DND-41 (cell line): ENCODE data around the gene L3MBTL2.

Source experiments
- EZH2 ChIP-seq: IDR thresholded peaks from 3 replicates; pipeline ENCODE4 v1.6.1; 2012; ENCODE audit warnings: borderline replicate concordance, low read depth, mild to moderate bottlenecking, moderate library complexity, low read length, inconsistent platforms; ENCODE audit not compliant: severe bottlenecking
- TF ChIP-seq, protein P1 (sequence below): IDR thresholded peaks from 2 replicates; pipeline ENCODE4 v1.5.1; 2012; ENCODE audit warnings: borderline replicate concordance, low read length, moderate library complexity, mild to moderate bottlenecking; ENCODE audit not compliant: poor library complexity, severe bottlenecking; ENCODE audit errors: extremely low read depth

DNA sequence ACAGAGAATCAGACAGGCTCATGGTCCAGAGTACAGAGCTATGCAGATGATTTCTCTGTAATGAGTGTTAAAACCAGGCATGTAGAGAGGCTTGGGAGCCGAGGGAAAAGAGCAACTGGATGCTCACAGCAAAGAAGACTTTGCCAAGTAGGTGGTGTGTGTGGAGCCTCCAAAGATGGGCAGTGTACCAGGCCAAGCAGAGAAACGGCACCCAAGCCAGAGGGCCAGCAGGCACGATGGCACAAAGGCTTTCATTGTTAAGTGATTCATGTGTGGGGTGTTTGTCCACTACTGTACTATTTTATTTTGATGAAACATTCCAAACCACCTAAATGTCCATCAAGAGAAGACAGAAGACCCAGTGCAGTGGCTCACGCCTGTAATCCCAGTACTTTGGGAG is 69.7 kb downstream of the L3MBTL2 start:
- TF ChIP-seq, protein P1, sequence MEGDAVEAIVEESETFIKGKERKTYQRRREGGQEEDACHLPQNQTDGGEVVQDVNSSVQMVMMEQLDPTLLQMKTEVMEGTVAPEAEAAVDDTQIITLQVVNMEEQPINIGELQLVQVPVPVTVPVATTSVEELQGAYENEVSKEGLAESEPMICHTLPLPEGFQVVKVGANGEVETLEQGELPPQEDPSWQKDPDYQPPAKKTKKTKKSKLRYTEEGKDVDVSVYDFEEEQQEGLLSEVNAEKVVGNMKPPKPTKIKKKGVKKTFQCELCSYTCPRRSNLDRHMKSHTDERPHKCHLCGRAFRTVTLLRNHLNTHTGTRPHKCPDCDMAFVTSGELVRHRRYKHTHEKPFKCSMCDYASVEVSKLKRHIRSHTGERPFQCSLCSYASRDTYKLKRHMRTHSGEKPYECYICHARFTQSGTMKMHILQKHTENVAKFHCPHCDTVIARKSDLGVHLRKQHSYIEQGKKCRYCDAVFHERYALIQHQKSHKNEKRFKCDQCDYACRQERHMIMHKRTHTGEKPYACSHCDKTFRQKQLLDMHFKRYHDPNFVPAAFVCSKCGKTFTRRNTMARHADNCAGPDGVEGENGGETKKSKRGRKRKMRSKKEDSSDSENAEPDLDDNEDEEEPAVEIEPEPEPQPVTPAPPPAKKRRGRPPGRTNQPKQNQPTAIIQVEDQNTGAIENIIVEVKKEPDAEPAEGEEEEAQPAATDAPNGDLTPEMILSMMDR = no peak
- TF ChIP-seq EZH2 = no peak
